ENCODE results near the gene CTNNBIP1. TPM values are rescaled to one million over a fixed set of nuclear protein-coding genes. Genes with fewer than 3 reads are reported as not detected.
A peak's percentile ranks its signal among the peaks of the same experiment; 100 is the strongest.

Gene CTNNBIP1
- polyA plus RNA-seq, 1 of the 3 experiments (the other 2 are of a cell fraction), result 57.6 TPM

DNA sequence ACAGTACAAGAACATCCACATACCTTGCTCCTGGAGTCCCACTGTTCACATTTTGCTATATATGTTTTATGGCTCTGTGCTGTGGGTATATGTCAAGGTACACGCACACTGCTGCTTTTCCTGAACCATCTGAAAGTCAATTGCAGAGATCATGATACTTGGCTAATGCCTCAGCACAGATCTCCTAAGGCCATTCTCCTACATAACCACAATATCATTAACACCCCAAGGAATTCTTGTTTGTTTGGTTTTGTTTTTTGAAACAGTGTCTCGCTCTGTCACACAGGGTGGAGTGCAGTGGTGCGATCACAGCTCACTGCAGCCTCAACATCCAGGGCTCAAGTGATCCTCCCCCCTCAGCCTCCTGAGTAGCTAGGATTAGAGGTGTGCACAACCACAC lies 16.0 kb downstream of the CTNNBIP1 start:
- DNase-seq, result no peak
- Histone ChIP-seq H3K9me2 (no peaks in the 10 kb centered on the region), H2AFZ (ENCODE audit: low read depth) (peak overlapping the region; percentile 32; the same call in 1 of the 2 replicates), H3K36me3 (replicated peaks in 1 of 2; ENCODE audit: control insufficient read depth in 1 of 2, insufficient read depth in 2 of 2, low read length in 1 of 2) (no peaks in the 10 kb centered on the region), H3K79me2 (ENCODE audit: insufficient read depth) (peaks cover 24% of the 10 kb centered on the region), H3K4me2 (peak overlapping the region; percentile 70; the same call in 1 of the 2 replicates), H3F3A (replicated peaks; ENCODE audit: insufficient read depth) (peaks cover 33% of the 10 kb centered on the region), H3K4me1 (ENCODE audit: control insufficient read depth in 1 of 2, insufficient read depth in 2 of 2, low read depth in 1 of 2, low read length in 1 of 2) (peaks cover 17 to 39% of the 10 kb centered on the region in 2 experiments), H3K27ac (ENCODE audit: low read depth in 2 of 2, low read length in 1 of 2) (peak overlapping the region; percentile 54 to 83; a peak in 3 of 4 replicates), H4K20me1 (ENCODE audit: insufficient read depth) (no peaks in the 10 kb centered on the region), H3K9ac (peak overlapping the region; percentile 50; the same call in 1 of the 2 replicates), H3K4me3 (ENCODE audit: low read depth in 2 of 2, low read length in 1 of 2) (no peak overlapping the region; a peak in 1 of 4 replicates), H3K27me3 (ENCODE audit: insufficient read depth) (no peaks in the 10 kb centered on the region), H3K9me3 (no peaks in the 10 kb centered on the region)
- 93% methylated on average over 3 of the region's 3 CpGs for WGBS (ENCODE audit: low lambda C conversion rate)
- ChIA-PET POLR2A (no interaction called here), CTCF (no interaction called here)
- TF ChIP-seq, protein P1, sequence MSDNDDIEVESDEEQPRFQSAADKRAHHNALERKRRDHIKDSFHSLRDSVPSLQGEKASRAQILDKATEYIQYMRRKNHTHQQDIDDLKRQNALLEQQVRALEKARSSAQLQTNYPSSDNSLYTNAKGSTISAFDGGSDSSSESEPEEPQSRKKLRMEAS (IDR thresholded peaks at IDR 0.05; ENCODE audit: low read depth), result no peak

DNA sequence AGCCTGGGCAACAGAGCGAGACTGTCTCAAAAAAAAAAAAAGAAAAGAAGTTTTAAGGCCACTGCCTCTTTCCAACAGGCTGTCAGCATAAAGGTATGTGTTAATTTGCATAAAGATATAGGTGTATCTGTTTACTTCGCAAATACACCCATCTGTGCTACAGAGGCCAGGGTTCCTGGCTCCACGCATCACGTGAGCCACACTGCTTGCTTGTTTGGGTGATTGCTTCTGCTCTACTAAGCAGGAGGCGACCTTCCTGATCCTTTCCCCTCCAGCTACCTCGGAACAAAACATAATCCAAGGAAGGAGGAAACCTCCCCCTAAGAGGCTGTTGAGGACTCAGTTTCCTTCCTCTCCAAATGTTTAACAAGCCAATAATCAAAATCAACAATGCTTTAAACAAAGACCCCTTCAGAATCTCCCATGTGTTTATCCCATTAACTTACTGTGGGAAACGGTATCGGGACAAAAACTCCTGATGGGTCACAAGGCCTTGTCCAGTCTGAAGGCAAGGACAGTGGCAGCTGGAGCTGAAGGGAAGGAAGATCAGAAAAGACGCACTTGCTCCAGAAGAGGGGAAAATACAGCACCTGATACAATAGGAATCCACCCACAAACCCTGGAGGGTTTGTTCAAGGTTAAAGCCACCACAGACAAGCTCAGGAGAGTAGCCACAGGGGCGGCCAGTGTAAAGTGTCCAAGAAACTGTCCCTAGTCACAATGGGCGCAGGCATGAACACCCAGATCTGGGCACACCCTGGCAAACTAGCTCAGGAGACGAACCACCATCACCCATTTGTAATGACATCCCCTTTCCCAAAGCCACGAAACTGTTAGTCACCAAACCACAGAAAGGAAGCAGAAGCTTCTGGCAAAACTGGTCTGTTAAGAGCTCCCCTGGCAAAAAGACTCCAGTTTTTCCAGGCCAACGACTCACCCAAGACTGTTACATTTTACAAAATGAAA lies 17.2 kb downstream of the CTNNBIP1 start:
- DNase-seq, result no peak
- Histone ChIP-seq H3K27ac (ENCODE audit: low read depth in 2 of 2, low read length in 1 of 2) (peak overlapping the region; percentile 54 to 83), H3K4me3 (ENCODE audit: low read depth in 2 of 2, low read length in 1 of 2) (peak overlapping the region in 1 of 2 experiments; percentile 20; a peak in 2 of 4 replicates), H3K4me2 (peak overlapping the region; percentile 70), H3K9ac (peak overlapping the region; percentile 50; the same call in 1 of the 2 replicates), H3K4me1 (ENCODE audit: control insufficient read depth in 1 of 2, insufficient read depth in 2 of 2, low read depth in 1 of 2, low read length in 1 of 2) (peaks cover 17 to 39% of the 10 kb centered on the region in 2 experiments), H3K36me3 (replicated peaks in 1 of 2; ENCODE audit: control insufficient read depth in 1 of 2, insufficient read depth in 2 of 2, low read length in 1 of 2) (no peaks in the 10 kb centered on the region), H2AFZ (ENCODE audit: low read depth) (peak overlapping the region; percentile 32; the same call in 1 of the 2 replicates), H3F3A (replicated peaks; ENCODE audit: insufficient read depth) (peaks cover 33% of the 10 kb centered on the region), H3K79me2 (ENCODE audit: insufficient read depth) (peaks cover 23% of the 10 kb centered on the region), H4K20me1 (ENCODE audit: insufficient read depth) (no peaks in the 10 kb centered on the region), H3K9me3 (no peaks in the 10 kb centered on the region), H3K27me3 (ENCODE audit: insufficient read depth) (no peaks in the 10 kb centered on the region), H3K9me2 (no peaks in the 10 kb centered on the region)
- CTCF ChIA-PET, result interaction anchor here (0.6 to 5.5 kb wide), 6 partner anchors 8 to 537 kb away, joined by 3 to 31 read pairs (median 3); partner anchors contain the start of genes CENPS, LZIC and NMNAT1
- 66% methylated on average over 14 of the region's 14 CpGs for WGBS (ENCODE audit: low lambda C conversion rate)
- POLR2A ChIA-PET, result interaction anchor here (0.6 kb wide), 1 partner anchor 12 kb away, joined by 3 read pairs; no protein-coding TSS in a partner anchor
- TF ChIP-seq TCF12 (IDR thresholded peaks at IDR 0.05) (peak; percentile 81), SMC3 (IDR thresholded peaks at IDR 0.05; ENCODE audit: low read depth, low read length) (no peak), RXRA (IDR thresholded peaks at IDR 0.05; ENCODE audit: borderline replicate concordance, low read depth) (peak; percentile 41; the same call in 1 of the 2 replicates), NFIC (IDR thresholded peaks at IDR 0.05; ENCODE audit: borderline replicate concordance) (peak; percentile 80), TEAD4 (IDR thresholded peaks at IDR 0.05; ENCODE audit: borderline replicate concordance, insufficient read depth) (peak; percentile 20; the same call in 1 of the 2 replicates), MEF2A (IDR thresholded peaks at IDR 0.05; ENCODE audit: borderline replicate concordance, low read depth) (peak; percentile 40; the same call in 1 of the 2 replicates), GABPA (IDR thresholded peaks at IDR 0.05; ENCODE audit: low read depth) (no peak), RAD21 (IDR thresholded peaks at IDR 0.05; ENCODE audit: low read length) (no peak), NRF1 (IDR thresholded peaks at IDR 0.05; ENCODE audit: low read depth, low read length) (no peak), EP300 (IDR thresholded peaks at IDR 0.05; ENCODE audit: borderline replicate concordance in 1 of 2, low read depth in 1 of 2, low read length in 1 of 2) (peak in 1 of 2 experiments; percentile 81; a peak in 2 of 4 replicates), CHD2 (IDR thresholded peaks at IDR 0.05; ENCODE audit: low read length, partially characterized antibody) (no peak), POLR2AphosphoS5 (IDR thresholded peaks at IDR 0.05; ENCODE audit: low read depth, low read length) (no peak; the same call in 1 of the 2 replicates), TAF1 (IDR thresholded peaks at IDR 0.05; ENCODE audit: borderline replicate concordance, low read depth, low read length) (no peak), JUND (IDR thresholded peaks at IDR 0.05) (peak; percentile 74; the same call in 1 of the 2 replicates), FOSL2 (IDR thresholded peaks at IDR 0.05; ENCODE audit: borderline replicate concordance, low read depth) (peak; percentile 77; the same call in 1 of the 2 replicates)
- TF ChIP-seq, protein P2, sequence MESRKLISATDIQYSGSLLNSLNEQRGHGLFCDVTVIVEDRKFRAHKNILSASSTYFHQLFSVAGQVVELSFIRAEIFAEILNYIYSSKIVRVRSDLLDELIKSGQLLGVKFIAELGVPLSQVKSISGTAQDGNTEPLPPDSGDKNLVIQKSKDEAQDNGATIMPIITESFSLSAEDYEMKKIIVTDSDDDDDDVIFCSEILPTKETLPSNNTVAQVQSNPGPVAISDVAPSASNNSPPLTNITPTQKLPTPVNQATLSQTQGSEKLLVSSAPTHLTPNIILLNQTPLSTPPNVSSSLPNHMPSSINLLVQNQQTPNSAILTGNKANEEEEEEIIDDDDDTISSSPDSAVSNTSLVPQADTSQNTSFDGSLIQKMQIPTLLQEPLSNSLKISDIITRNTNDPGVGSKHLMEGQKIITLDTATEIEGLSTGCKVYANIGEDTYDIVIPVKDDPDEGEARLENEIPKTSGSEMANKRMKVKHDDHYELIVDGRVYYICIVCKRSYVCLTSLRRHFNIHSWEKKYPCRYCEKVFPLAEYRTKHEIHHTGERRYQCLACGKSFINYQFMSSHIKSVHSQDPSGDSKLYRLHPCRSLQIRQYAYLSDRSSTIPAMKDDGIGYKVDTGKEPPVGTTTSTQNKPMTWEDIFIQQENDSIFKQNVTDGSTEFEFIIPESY (IDR thresholded peaks at IDR 0.05; ENCODE audit: borderline replicate concordance, low read depth), result 0 out of 2 replicates have a peak, but pooled peaks have one; percentile 19
- TF ChIP-seq, protein P3, sequence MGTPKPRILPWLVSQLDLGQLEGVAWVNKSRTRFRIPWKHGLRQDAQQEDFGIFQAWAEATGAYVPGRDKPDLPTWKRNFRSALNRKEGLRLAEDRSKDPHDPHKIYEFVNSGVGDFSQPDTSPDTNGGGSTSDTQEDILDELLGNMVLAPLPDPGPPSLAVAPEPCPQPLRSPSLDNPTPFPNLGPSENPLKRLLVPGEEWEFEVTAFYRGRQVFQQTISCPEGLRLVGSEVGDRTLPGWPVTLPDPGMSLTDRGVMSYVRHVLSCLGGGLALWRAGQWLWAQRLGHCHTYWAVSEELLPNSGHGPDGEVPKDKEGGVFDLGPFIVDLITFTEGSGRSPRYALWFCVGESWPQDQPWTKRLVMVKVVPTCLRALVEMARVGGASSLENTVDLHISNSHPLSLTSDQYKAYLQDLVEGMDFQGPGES (IDR thresholded peaks at IDR 0.05; ENCODE audit: low read depth, low read length), result no peak
- TF ChIP-seq, protein P4, sequence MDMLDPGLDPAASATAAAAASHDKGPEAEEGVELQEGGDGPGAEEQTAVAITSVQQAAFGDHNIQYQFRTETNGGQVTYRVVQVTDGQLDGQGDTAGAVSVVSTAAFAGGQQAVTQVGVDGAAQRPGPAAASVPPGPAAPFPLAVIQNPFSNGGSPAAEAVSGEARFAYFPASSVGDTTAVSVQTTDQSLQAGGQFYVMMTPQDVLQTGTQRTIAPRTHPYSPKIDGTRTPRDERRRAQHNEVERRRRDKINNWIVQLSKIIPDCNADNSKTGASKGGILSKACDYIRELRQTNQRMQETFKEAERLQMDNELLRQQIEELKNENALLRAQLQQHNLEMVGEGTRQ (IDR thresholded peaks at IDR 0.05; ENCODE audit: borderline replicate concordance, low read depth, low read length), result no peak
- TF ChIP-seq, protein P5, sequence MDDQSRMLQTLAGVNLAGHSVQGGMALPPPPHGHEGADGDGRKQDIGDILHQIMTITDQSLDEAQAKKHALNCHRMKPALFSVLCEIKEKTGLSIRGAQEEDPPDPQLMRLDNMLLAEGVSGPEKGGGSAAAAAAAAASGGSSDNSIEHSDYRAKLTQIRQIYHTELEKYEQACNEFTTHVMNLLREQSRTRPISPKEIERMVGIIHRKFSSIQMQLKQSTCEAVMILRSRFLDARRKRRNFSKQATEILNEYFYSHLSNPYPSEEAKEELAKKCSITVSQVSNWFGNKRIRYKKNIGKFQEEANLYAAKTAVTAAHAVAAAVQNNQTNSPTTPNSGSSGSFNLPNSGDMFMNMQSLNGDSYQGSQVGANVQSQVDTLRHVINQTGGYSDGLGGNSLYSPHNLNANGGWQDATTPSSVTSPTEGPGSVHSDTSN (IDR thresholded peaks at IDR 0.05), result peak; percentile 62

Data from SK-N-SH (cell line).